B cell (primary cell): Measurements from ENCODE around the gene GRM8.

Experiments used
- CTCF ChIP-seq: fragments of 200-600 bp; IDR thresholded peaks from one replicate; pipeline ENCODE4 v1.8.0; 2022; ENCODE audit warnings: antibody characterized with exemption, mild to moderate bottlenecking
- EZH2 ChIP-seq: IDR thresholded peaks from 2 replicates; pipeline ENCODE4 v1.6.1; 2012; ENCODE audit warnings: borderline replicate concordance, low read depth, mild to moderate bottlenecking, moderate library complexity, low read length; ENCODE audit not compliant: insufficient read depth, poor library complexity, severe bottlenecking

- TF ChIP-seq CTCF (no peak), EZH2 (no peak)
Measured at GRCh38 chr7:127231415-127231814, 21.3 kb downstream of the GRM8 start.
